SK-N-SH (cell line): ENCODE results near the gene MAP2K7.

Experiments
- ELF1 ChIP-seq: IDR thresholded peaks from 2 replicates; pipeline ENCODE4 v1.4.0; 2012
- EP300 ChIP-seq, 2 experiments: IDR thresholded peaks; 2 replicates each; pipeline versions ENCODE4 v1.4.0 to v1.6.1; 2012; ENCODE audit warnings: borderline replicate concordance in 1 of 2, low read depth in 1 of 2, low read length in 1 of 2
- MXI1 ChIP-seq: IDR thresholded peaks from 2 replicates; pipeline ENCODE4 v1.6.1; 2012; ENCODE audit warnings: mild to moderate bottlenecking, low read depth, low read length, improper control_type of control experiment
- RAD21 ChIP-seq: IDR thresholded peaks from 2 replicates; pipeline ENCODE4 v1.6.1; 2012; ENCODE audit warnings: mild to moderate bottlenecking, low read length
- SIN3A ChIP-seq: IDR thresholded peaks from 2 replicates; pipeline ENCODE4 v1.6.1; 2012; ENCODE audit warnings: low read depth, mild to moderate bottlenecking, low read length, moderate library complexity, borderline replicate concordance
- TEAD4 ChIP-seq: IDR thresholded peaks from 2 replicates; pipeline ENCODE4 v1.4.0; 2012; ENCODE audit warnings: mild to moderate bottlenecking, borderline replicate concordance; ENCODE audit not compliant: insufficient read depth
- YY1 ChIP-seq: IDR thresholded peaks from 2 replicates; pipeline ENCODE4 v1.4.0; 2012; ENCODE audit warnings: low read depth, mild to moderate bottlenecking
- TF ChIP-seq, protein P1 (sequence below): fragments of 200-600 bp; sonication (generic); IDR thresholded peaks from 2 replicates; pipeline ENCODE4 v1.6.1; 2017; ENCODE audit warnings: antibody characterized with exemption, mild to moderate bottlenecking, moderate library complexity
- TF ChIP-seq, protein P2 (sequence below): IDR thresholded peaks from 2 replicates; pipeline ENCODE4 v1.6.1; 2012; ENCODE audit warnings: mild to moderate bottlenecking, low read depth, low read length, moderate library complexity
- TF ChIP-seq, protein P3 (sequence below): IDR thresholded peaks from 2 replicates; pipeline ENCODE4 v1.4.0; 2012; ENCODE audit warnings: low read depth, borderline replicate concordance
- TF ChIP-seq, protein P4 (sequence below): IDR thresholded peaks from 2 replicates; pipeline ENCODE4 v1.4.0; 2012; ENCODE audit warnings: low read depth, borderline replicate concordance
- TF ChIP-seq, protein P5 (sequence below): fragments of 150-350 bp; IDR thresholded peaks from 2 replicates; pipeline ENCODE4 v1.6.1; 2017; ENCODE audit warnings: antibody characterized with exemption, low read length, low read depth, borderline replicate concordance

DNA sequence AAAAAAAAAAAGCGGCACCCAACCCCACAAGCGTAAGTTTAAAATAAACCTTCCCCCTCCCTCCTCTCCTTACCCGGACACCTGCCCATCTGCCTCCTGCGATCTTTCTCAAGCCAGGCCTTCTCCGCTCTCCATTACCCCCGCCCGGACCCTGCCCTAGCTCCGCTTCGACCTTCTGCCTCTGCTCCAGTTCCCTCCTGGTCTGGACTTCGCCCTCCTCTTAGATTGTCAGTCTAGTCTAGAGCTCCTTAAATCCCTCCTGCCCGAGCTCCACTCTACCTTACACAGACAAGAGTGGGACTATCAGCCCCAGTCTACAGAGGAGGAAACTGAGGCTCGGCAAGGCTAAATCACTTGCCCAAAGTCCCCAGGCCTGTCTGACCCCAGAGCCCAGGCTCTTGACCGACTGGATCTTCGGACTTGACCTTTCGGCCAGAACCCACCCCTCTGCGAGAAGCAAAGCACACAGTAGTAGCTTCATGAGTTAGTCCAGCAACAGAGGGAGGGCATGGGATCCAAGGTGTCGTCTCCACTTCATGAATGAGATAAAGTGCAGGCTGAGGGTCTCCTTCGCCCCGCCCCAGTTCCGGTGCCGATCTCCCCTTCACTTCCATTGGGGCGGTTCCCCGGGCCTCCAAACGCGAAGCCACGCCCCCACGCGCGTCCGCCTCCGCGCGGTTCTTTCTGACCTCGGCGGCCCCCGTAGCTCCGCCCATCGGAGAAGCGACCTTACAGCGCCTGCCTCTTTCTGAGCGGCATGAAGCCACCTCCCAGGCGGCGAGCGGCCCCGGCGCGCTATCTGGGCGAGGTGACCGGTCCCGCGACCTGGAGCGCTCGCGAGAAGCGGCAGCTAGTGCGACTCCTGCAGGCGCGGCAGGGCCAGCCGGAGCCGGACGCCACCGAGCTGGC lies 16.2 kb downstream of the MAP2K7 start, which contains the start of gene SNAPC2:
- TF ChIP-seq, protein P1, sequence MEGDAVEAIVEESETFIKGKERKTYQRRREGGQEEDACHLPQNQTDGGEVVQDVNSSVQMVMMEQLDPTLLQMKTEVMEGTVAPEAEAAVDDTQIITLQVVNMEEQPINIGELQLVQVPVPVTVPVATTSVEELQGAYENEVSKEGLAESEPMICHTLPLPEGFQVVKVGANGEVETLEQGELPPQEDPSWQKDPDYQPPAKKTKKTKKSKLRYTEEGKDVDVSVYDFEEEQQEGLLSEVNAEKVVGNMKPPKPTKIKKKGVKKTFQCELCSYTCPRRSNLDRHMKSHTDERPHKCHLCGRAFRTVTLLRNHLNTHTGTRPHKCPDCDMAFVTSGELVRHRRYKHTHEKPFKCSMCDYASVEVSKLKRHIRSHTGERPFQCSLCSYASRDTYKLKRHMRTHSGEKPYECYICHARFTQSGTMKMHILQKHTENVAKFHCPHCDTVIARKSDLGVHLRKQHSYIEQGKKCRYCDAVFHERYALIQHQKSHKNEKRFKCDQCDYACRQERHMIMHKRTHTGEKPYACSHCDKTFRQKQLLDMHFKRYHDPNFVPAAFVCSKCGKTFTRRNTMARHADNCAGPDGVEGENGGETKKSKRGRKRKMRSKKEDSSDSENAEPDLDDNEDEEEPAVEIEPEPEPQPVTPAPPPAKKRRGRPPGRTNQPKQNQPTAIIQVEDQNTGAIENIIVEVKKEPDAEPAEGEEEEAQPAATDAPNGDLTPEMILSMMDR = no peak
- peak; percentile 56; the same call in 1 of the 2 replicates for TF ChIP-seq ELF1
- TF ChIP-seq, protein P2, sequence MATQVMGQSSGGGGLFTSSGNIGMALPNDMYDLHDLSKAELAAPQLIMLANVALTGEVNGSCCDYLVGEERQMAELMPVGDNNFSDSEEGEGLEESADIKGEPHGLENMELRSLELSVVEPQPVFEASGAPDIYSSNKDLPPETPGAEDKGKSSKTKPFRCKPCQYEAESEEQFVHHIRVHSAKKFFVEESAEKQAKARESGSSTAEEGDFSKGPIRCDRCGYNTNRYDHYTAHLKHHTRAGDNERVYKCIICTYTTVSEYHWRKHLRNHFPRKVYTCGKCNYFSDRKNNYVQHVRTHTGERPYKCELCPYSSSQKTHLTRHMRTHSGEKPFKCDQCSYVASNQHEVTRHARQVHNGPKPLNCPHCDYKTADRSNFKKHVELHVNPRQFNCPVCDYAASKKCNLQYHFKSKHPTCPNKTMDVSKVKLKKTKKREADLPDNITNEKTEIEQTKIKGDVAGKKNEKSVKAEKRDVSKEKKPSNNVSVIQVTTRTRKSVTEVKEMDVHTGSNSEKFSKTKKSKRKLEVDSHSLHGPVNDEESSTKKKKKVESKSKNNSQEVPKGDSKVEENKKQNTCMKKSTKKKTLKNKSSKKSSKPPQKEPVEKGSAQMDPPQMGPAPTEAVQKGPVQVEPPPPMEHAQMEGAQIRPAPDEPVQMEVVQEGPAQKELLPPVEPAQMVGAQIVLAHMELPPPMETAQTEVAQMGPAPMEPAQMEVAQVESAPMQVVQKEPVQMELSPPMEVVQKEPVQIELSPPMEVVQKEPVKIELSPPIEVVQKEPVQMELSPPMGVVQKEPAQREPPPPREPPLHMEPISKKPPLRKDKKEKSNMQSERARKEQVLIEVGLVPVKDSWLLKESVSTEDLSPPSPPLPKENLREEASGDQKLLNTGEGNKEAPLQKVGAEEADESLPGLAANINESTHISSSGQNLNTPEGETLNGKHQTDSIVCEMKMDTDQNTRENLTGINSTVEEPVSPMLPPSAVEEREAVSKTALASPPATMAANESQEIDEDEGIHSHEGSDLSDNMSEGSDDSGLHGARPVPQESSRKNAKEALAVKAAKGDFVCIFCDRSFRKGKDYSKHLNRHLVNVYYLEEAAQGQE = 0 out of 2 replicates have a peak, but pooled peaks have one; percentile 18
- TF ChIP-seq, protein P3, sequence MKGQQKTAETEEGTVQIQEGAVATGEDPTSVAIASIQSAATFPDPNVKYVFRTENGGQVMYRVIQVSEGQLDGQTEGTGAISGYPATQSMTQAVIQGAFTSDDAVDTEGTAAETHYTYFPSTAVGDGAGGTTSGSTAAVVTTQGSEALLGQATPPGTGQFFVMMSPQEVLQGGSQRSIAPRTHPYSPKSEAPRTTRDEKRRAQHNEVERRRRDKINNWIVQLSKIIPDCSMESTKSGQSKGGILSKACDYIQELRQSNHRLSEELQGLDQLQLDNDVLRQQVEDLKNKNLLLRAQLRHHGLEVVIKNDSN = no peak
- TF ChIP-seq MXI1 = peak; percentile 56; the same call in 1 of the 2 replicates
- TF ChIP-seq YY1 = peak; percentile 34; the same call in 1 of the 2 replicates
- TF ChIP-seq SIN3A = peak; percentile 76; the same call in 1 of the 2 replicates
- TF ChIP-seq TEAD4 = no peak
- TF ChIP-seq RAD21 = no peak
- TF ChIP-seq EP300 (IDR thresholded peaks at IDR 0.05; ENCODE audit: borderline replicate concordance in 1 of 2, low read depth in 1 of 2, low read length in 1 of 2) = no peak; a peak in 1 of 4 replicates
- TF ChIP-seq, protein P4, sequence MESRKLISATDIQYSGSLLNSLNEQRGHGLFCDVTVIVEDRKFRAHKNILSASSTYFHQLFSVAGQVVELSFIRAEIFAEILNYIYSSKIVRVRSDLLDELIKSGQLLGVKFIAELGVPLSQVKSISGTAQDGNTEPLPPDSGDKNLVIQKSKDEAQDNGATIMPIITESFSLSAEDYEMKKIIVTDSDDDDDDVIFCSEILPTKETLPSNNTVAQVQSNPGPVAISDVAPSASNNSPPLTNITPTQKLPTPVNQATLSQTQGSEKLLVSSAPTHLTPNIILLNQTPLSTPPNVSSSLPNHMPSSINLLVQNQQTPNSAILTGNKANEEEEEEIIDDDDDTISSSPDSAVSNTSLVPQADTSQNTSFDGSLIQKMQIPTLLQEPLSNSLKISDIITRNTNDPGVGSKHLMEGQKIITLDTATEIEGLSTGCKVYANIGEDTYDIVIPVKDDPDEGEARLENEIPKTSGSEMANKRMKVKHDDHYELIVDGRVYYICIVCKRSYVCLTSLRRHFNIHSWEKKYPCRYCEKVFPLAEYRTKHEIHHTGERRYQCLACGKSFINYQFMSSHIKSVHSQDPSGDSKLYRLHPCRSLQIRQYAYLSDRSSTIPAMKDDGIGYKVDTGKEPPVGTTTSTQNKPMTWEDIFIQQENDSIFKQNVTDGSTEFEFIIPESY = no peak
- TF ChIP-seq, protein P5, sequence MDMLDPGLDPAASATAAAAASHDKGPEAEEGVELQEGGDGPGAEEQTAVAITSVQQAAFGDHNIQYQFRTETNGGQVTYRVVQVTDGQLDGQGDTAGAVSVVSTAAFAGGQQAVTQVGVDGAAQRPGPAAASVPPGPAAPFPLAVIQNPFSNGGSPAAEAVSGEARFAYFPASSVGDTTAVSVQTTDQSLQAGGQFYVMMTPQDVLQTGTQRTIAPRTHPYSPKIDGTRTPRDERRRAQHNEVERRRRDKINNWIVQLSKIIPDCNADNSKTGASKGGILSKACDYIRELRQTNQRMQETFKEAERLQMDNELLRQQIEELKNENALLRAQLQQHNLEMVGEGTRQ = no peak
